ENCODE measurements around the gene HNF4A. TPM values are rescaled to one million over a fixed set of nuclear protein-coding genes. Genes with fewer than 3 reads are reported as not detected.

The HNF4A gene
- total and polyA plus RNA-seq, 2 of the 13 experiments (the other 11 are each of a cell fraction or from before 2014, with no cell fraction given) = 80.9 to 169 TPM

- TF ChIP-seq ZNF550 (CRISPR knock-in tag; IDR thresholded peaks at IDR 0.05; ENCODE audit: borderline replicate concordance) = peak; percentile 29; the same call in 1 of the 2 replicates
- no peak for TF ChIP-seq MTF2 (CRISPR knock-in tag; IDR thresholded peaks at IDR 0.05; ENCODE audit: borderline replicate concordance)
- TF ChIP-seq HBP1 (CRISPR knock-in tag; IDR thresholded peaks at IDR 0.05; ENCODE audit: low read depth) = 0 out of 2 replicates have a peak, but pooled peaks have one; percentile 71
- peak; percentile 17; the same call in 1 of the 2 replicates for TF ChIP-seq AHDC1 (CRISPR knock-in tag; IDR thresholded peaks at IDR 0.05; ENCODE audit: borderline replicate concordance)
- TF ChIP-seq SP4 (CRISPR knock-in tag; IDR thresholded peaks at IDR 0.05) = peak; percentile 73
- TF ChIP-seq ZKSCAN8 (CRISPR knock-in tag; IDR thresholded peaks at IDR 0.05; ENCODE audit: borderline replicate concordance) = no peak
- no peak; a peak in 1 of 4 replicates for TF ChIP-seq ATF4 (CRISPR knock-in tag; IDR thresholded peaks at IDR 0.05)
- TF ChIP-seq GRHL1 (CRISPR knock-in tag; conservative IDR thresholded peaks at IDR 0.05) = no peak
- TF ChIP-seq PHF8 (CRISPR knock-in tag; IDR thresholded peaks at IDR 0.05) = peak; percentile 61; the same call in 1 of the 2 replicates
- TF ChIP-seq MEIS2 (CRISPR knock-in tag; IDR thresholded peaks at IDR 0.05) = peak; percentile 55; the same call in 1 of the 2 replicates
- TF ChIP-seq ZNF446 (CRISPR knock-in tag; IDR thresholded peaks at IDR 0.05) = peak; percentile 80
- TF ChIP-seq ZNF256 (CRISPR knock-in tag; conservative IDR thresholded peaks at IDR 0.05) = 0 out of 2 replicates have a peak, but pooled peaks have one; percentile 40
- TF ChIP-seq MIXL1 (CRISPR knock-in tag; IDR thresholded peaks at IDR 0.05) = peak; percentile 64; the same call in 1 of the 2 replicates
- TF ChIP-seq ZNF724P (CRISPR knock-in tag; IDR thresholded peaks at IDR 0.05; ENCODE audit: borderline replicate concordance) = peak; percentile 94
- peak; percentile 62; the same call in 1 of the 2 replicates for TF ChIP-seq ZNF556 (CRISPR knock-in tag; IDR thresholded peaks at IDR 0.05; ENCODE audit: borderline replicate concordance)
- TF ChIP-seq FOXP1 (IDR thresholded peaks at IDR 0.05) = no peak
- TF ChIP-seq FOXP1 (CRISPR knock-in tag; IDR thresholded peaks at IDR 0.05) = peak; percentile 84
Observed at GRCh38 chr20:44400970-44401769, 45.7 kb downstream of the HNF4A start (continued).
